ENCODE data around the gene FAM20C.

The FAM20C gene

GRCh38 chr7:159370-160270 lies 32.8 kb upstream of the FAM20C start:
- no peak for DNase-seq

- no peak for DNase-seq
Observed at GRCh38 chr7:160958-161725, 31.2 kb upstream of the FAM20C start.

- no peak for DNase-seq
Observed at GRCh38 chr7:162632-163297, 29.6 kb upstream of the FAM20C start.

- no peak for DNase-seq
Observed at GRCh38 chr7:163298-163695, 29.1 kb upstream of the FAM20C start.

- no peak for DNase-seq
Observed at GRCh38 chr7:163971-164881, 28.1 kb upstream of the FAM20C start.

- DNase-seq: no peak
Observed at GRCh38 chr7:164882-165660, 27.3 kb upstream of the FAM20C start.

- DNase-seq: no peak
Observed at GRCh38 chr7:165661-166337, 26.6 kb upstream of the FAM20C start.

GRCh38 chr7:166338-167060 lies 25.9 kb upstream of the FAM20C start:
- no peak for DNase-seq

GRCh38 chr7:167090-167855 lies 25.1 kb upstream of the FAM20C start:
- no peak for DNase-seq

- DNase-seq: no peak
Observed at GRCh38 chr7:167976-168791, 24.2 kb upstream of the FAM20C start.

GRCh38 chr7:169276-170172 lies 22.8 kb upstream of the FAM20C start:
- no peak for DNase-seq

GRCh38 chr7:170551-171363 lies 21.6 kb upstream of the FAM20C start:
- DNase-seq: no peak

- DNase-seq: no peak
Observed at GRCh38 chr7:171364-171904, 20.9 kb upstream of the FAM20C start.

GRCh38 chr7:171912-172515 lies 20.4 kb upstream of the FAM20C start:
- DNase-seq: no peak

- DNase-seq: no peak
Observed at GRCh38 chr7:173209-173918, 19.0 kb upstream of the FAM20C start.
